Testis (tissue), 3 donors: ENCODE data around the gene SMC1B. TPM values are rescaled to one million over a fixed set of nuclear protein-coding genes. Genes with fewer than 3 reads are reported as not detected.

Experiments used
- DNase-seq: peaks from one replicate; pipeline ENCODE4 v3.0.0-alpha.2; 2019
- H3K27ac ChIP-seq, 2 donors: fragments of 200-600 bp; sonication (generic); one replicate each; pipeline ENCODE4 v1.5.1; 2019
- H3K27me3 ChIP-seq: fragments of 200-600 bp; sonication (generic); one replicate; pipeline ENCODE4 v1.5.1; 2019
- H3K36me3 ChIP-seq: fragments of 200-600 bp; sonication (generic); one replicate; pipeline ENCODE4 v1.5.1; 2017; ENCODE audit warnings: low read depth; ENCODE audit errors: missing control alignments
- H3K4me1 ChIP-seq: fragments of 200-600 bp; sonication (generic); one replicate; pipeline ENCODE4 v1.5.1; 2019
- H3K4me3 ChIP-seq, 2 donors: fragments of 200-600 bp; sonication (generic); one replicate each; pipeline ENCODE4 v1.5.1; 2017 to 2019
- H3K9me3 ChIP-seq: fragments of 200-600 bp; sonication (generic); one replicate; pipeline ENCODE4 v1.5.1; 2017
- CTCF ChIP-seq, 3 experiments: fragments of 450-650 bp in 2 of 3; fragments of 200-600 bp in 1 of 3; sonication (generic) in 1 of 3; IDR thresholded peaks; one replicate each; pipeline ENCODE4 v1.5.1; 2016 to 2019; ENCODE audit warnings: antibody characterized with exemption in 3 of 3, mild to moderate bottlenecking in 2 of 3, moderate library complexity in 1 of 3
- POLR2A ChIP-seq: fragments of 450-650 bp; IDR thresholded peaks from one replicate; pipeline ENCODE4 v1.6.1; 2017; ENCODE audit warnings: antibody characterized with exemption, mild to moderate bottlenecking, moderate library complexity
- whole genome bisulfite sequencing, 2 donors: methylation state at CpG; one replicate each; pipeline ENCODE4 v1.1.5; 2018; 5-methylcytosine and 5-hydroxymethylcytosine counted together
- intact Hi-C: fragments of 100-400 bp; cut with DNase I; formaldehyde crosslinking; loops from one replicate; pipeline ENCODE4 v1.15.1; 2023; ENCODE audit warnings: low total_unique reads
- polyA plus RNA-seq: library from polyadenylated mRNA; stranded (reverse); fragments of 350-450 nt; fragmentation: Illumina TruSeq; extraction: RNeasy Lipid Tissue Mini Kit (QIAGEN cat#74804); gene quantifications from one replicate; pipeline ENCODE4 v1.2.3, GENCODE V29; 2014; ENCODE audit warnings: low read depth, low replicate concordance; ENCODE audit not compliant: insufficient read depth
- total RNA-seq, 2 donors: library from RNA; depleted of rRNA; stranded (reverse); fragments of >200 nt; gene quantifications; one replicate each; pipeline ENCODE4 v1.2.3, GENCODE V29; 2016

The SMC1B gene
- total and polyA plus RNA-seq, 3 donors from 2014 or later = 10.1 to 46.8 (median 24.7) TPM

- H3K36me3 ChIP-seq = peaks cover 5% of the 10 kb centered on the region
- 57 to 75% methylated on average over 24 to 26 of the region's 26 CpGs for WGBS, 2 donors
- H3K4me3 ChIP-seq = no peak overlapping the region
- H3K9me3 ChIP-seq = no peaks in the 10 kb centered on the region
- TF ChIP-seq POLR2A (no peak), CTCF (IDR thresholded peaks at IDR 0.05) (peak in 1 of 3 experiments; percentile 30)
- intact Hi-C loops = no loop called here
- H3K27me3 ChIP-seq = no peaks in the 10 kb centered on the region
- no peak overlapping the region for H3K27ac ChIP-seq
- H3K4me1 ChIP-seq = peaks cover 15% of the 10 kb centered on the region
- peak; percentile 50 for DNase-seq
Observed at GRCh38 chr22:45335021-45335818, 78.2 kb downstream of the SMC1B start.

- TF ChIP-seq CTCF (IDR thresholded peaks at IDR 0.05) (no peak), POLR2A (no peak)
- Histone ChIP-seq H3K4me1 (peaks cover 15% of the 10 kb centered on the region), H3K27me3 (no peaks in the 10 kb centered on the region), H3K9me3 (no peaks in the 10 kb centered on the region), H3K36me3 (peaks cover 5% of the 10 kb centered on the region), H3K27ac (no peak overlapping the region), H3K4me3 (no peak overlapping the region)
- 53 to 56% methylated on average over 6 to 9 of the region's 9 CpGs for WGBS, 2 donors
- DNase-seq = no peak
- intact Hi-C loops = no loop called here
Observed at GRCh38 chr22:45334528-45334927, 78.9 kb downstream of the SMC1B start.

GRCh38 chr22:45334068-45334467, 79.3 kb downstream of the SMC1B start:
- Histone ChIP-seq H3K4me1 (peaks cover 15% of the 10 kb centered on the region), H3K27ac (no peak overlapping the region), H3K27me3 (no peaks in the 10 kb centered on the region), H3K36me3 (peaks cover 5% of the 10 kb centered on the region), H3K4me3 (no peak overlapping the region), H3K9me3 (no peaks in the 10 kb centered on the region)
- TF ChIP-seq POLR2A = no peak
- TF ChIP-seq CTCF (IDR thresholded peaks at IDR 0.05) = no peak
- DNase-seq = no peak
- intact Hi-C loops = no loop called here
- 64 to 67% methylated on average over 5 of the region's 5 CpGs for WGBS, 2 donors

GRCh38 chr22:45332001-45332400, 81.4 kb downstream of the SMC1B start:
- Histone ChIP-seq H3K27me3 (no peaks in the 10 kb centered on the region), H3K27ac (no peak overlapping the region), H3K9me3 (no peaks in the 10 kb centered on the region), H3K36me3 (peaks cover 5% of the 10 kb centered on the region), H3K4me3 (no peak overlapping the region), H3K4me1 (peaks cover 15% of the 10 kb centered on the region)
- intact Hi-C loops = no loop called here
- TF ChIP-seq CTCF (IDR thresholded peaks at IDR 0.05) (no peak), POLR2A (no peak)
- WGBS, 2 donors = 89 to 97% methylated on average over 6 to 7 of the region's 7 CpGs
- no peak for DNase-seq

GRCh38 chr22:45331486-45331885, 81.9 kb downstream of the SMC1B start:
- 90 to 93% methylated on average over 9 of the region's 9 CpGs for WGBS, 2 donors
- TF ChIP-seq CTCF (IDR thresholded peaks at IDR 0.05) (no peak), POLR2A (no peak)
- DNase-seq = no peak
- Histone ChIP-seq H3K36me3 (peaks cover 5% of the 10 kb centered on the region), H3K9me3 (no peaks in the 10 kb centered on the region), H3K4me1 (peaks cover 11% of the 10 kb centered on the region), H3K27me3 (no peaks in the 10 kb centered on the region), H3K27ac (no peak overlapping the region), H3K4me3 (no peak overlapping the region)
- intact Hi-C loops = no loop called here
